Measurements from ENCODE around the gene TBCD.

Gene TBCD

DNA sequence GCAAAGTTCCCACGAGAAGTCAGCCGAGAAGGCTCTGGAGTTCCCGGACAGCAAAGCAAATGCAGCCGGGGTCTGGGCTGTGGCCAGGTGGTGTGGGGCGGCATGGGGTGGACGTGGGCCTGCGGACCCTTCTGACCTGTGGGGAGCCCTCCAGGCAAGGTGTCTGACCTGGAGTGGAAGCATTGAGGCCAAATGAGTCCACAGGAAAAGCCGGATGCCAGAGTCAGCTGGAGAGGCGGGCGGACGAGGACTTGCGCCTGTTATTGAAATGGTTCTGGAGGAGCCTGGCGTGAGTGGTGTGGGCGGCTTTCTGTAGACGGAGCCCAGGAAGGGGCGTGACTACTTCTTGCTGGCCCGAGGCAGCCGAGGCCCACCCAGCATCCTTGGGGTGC is 138.5 kb downstream of the TBCD start:
- Histone ChIP-seq H2AK5ac (ENCODE audit: low read depth, low read length) (no peak overlapping the region), H2BK12ac (ENCODE audit: low read length) (no peak overlapping the region), H3K27ac (replicated peaks; ENCODE audit: low read length) (no peak overlapping the region), H3K27me3 (ENCODE audit: control insufficient read depth in 3 of 3, insufficient read depth in 3 of 3, low read depth in 1 of 3, low read length in 3 of 3) (no peaks in the 10 kb centered on the region), H3K9me3 (replicated peaks in 1 of 2; ENCODE audit: control insufficient read depth in 2 of 2, insufficient read depth in 1 of 2, low read depth in 1 of 2, low read length in 2 of 2) (peaks cover 0 to 2% of the 10 kb centered on the region in 2 donors), H2BK15ac (ENCODE audit: low read length) (no peak overlapping the region), H3K4me2 (ENCODE audit: insufficient read depth, low read length, poor library complexity, severe bottlenecking) (no peak overlapping the region), H3K79me1 (ENCODE audit: low read depth, low read length) (peaks cover 8% of the 10 kb centered on the region), H3K23ac (ENCODE audit: low read depth, low read length, poor library complexity) (no peak overlapping the region), H4K8ac (ENCODE audit: low read depth, low read length) (no peak overlapping the region), H4K91ac (ENCODE audit: low read depth, low read length, poor library complexity) (no peak overlapping the region), H3K4ac (ENCODE audit: low read length) (no peak overlapping the region), H3K36me3 (replicated peaks in 1 of 2; ENCODE audit: control insufficient read depth in 2 of 2, insufficient read depth in 2 of 2, low read length in 2 of 2) (peaks cover 15 to 68% of the 10 kb centered on the region in 2 donors), H2BK5ac (ENCODE audit: low read length) (no peak overlapping the region), H2BK120ac (ENCODE audit: low read depth, low read length) (no peak overlapping the region), H3K9ac (ENCODE audit: low read depth, low read length, poor library complexity) (no peak overlapping the region), H2AFZ (ENCODE audit: low read length) (no peak overlapping the region), H3K18ac (ENCODE audit: low read length) (no peak overlapping the region), H3K4me1 (ENCODE audit: control insufficient read depth in 2 of 2, insufficient read depth in 1 of 2, low read depth in 1 of 2, low read length in 2 of 2) (peaks cover 5 to 8% of the 10 kb centered on the region in 2 donors), H3K14ac (ENCODE audit: low read length) (no peak overlapping the region), H3K4me3 (ENCODE audit: low read length in 2 of 2) (no peak overlapping the region)
- WGBS, 2 donors (ENCODE audit: extremely low coverage in 2 of 2, insufficient read length in 2 of 2, insufficient replicate concordance in 1 of 2) = no CpG with 5 or more reads among the region's 18 CpGs
- DNase-seq (ENCODE audit: low spot score) = no peak

DNA sequence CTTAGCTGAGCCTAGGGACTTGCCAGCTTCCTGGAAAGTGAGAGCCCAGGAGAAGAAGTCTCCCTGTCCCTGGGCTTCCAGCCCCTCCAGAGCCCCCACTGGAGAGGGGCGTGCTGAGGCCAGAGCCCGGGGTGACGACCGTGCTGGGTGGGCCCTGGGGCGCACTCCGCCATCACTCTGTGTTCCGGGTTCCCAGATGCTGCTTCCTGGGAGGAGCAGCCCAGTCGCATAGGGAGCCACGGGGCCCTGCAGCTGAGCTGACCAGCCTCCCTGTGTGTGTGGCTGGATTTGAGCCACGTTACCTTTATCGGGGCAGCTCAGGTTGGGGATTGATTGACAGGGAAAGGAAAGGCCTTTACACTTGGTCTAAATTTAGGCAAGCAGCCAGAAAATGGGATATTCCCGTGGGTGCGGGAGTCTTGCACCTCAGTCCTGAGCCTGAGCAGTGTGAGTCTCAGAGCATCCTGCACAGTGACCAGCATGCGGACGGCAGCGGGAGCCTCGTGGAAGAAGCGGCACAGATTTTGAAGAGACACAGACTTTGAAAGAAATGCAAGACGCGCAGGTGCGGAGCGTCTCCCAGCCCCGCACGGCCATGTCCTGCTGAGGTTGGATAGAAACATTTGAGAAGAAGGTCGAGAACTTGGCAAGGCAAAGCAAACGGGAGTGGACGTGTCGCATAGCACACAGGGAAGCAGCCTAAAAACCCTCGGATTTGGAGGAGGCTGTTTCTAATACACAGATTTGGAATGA is 139.2 kb downstream of the TBCD start:
- H2AFZ ChIP-seq (ENCODE audit: low read length) = no peak overlapping the region
- H3K4me2 ChIP-seq (ENCODE audit: insufficient read depth, low read length, poor library complexity, severe bottlenecking) = no peak overlapping the region
- H3K4me1 ChIP-seq (ENCODE audit: control insufficient read depth in 2 of 2, insufficient read depth in 1 of 2, low read depth in 1 of 2, low read length in 2 of 2) = peaks cover 2 to 3% of the 10 kb centered on the region in 2 donors
- H4K8ac ChIP-seq (ENCODE audit: low read depth, low read length) = peak overlapping the region; percentile 54
- DNase-seq (ENCODE audit: low spot score) = no peak
- no peak overlapping the region for H3K4me3 ChIP-seq (ENCODE audit: low read length in 2 of 2)
- H3K79me1 ChIP-seq (ENCODE audit: low read depth, low read length) = peaks cover 8% of the 10 kb centered on the region
- no peak overlapping the region for H3K23ac ChIP-seq (ENCODE audit: low read depth, low read length, poor library complexity)
- WGBS, 2 donors (ENCODE audit: extremely low coverage in 2 of 2, insufficient read length in 2 of 2, insufficient replicate concordance in 1 of 2) = no CpG with 5 or more reads among the region's 29 CpGs
- H3K27me3 ChIP-seq (ENCODE audit: control insufficient read depth in 3 of 3, insufficient read depth in 3 of 3, low read depth in 1 of 3, low read length in 3 of 3) = no peaks in the 10 kb centered on the region
- H4K91ac ChIP-seq (ENCODE audit: low read depth, low read length, poor library complexity) = no peak overlapping the region
- no peak overlapping the region for H3K18ac ChIP-seq (ENCODE audit: low read length)
- peaks cover 0 to 2% of the 10 kb centered on the region in 2 donors for H3K9me3 ChIP-seq (replicated peaks in 1 of 2; ENCODE audit: control insufficient read depth in 2 of 2, insufficient read depth in 1 of 2, low read depth in 1 of 2, low read length in 2 of 2)
- peaks cover 20 to 76% of the 10 kb centered on the region in 2 donors for H3K36me3 ChIP-seq (replicated peaks in 1 of 2; ENCODE audit: control insufficient read depth in 2 of 2, insufficient read depth in 2 of 2, low read length in 2 of 2)
- no peak overlapping the region for H3K14ac ChIP-seq (ENCODE audit: low read length)
- no peak overlapping the region for H3K9ac ChIP-seq (ENCODE audit: low read depth, low read length, poor library complexity)
- H3K4ac ChIP-seq (ENCODE audit: low read length) = no peak overlapping the region
- no peak overlapping the region for H2AK5ac ChIP-seq (ENCODE audit: low read depth, low read length)
- H2BK15ac ChIP-seq (ENCODE audit: low read length) = no peak overlapping the region
- H2BK5ac ChIP-seq (ENCODE audit: low read length) = no peak overlapping the region
- H3K27ac ChIP-seq (replicated peaks; ENCODE audit: low read length) = no peak overlapping the region
- no peak overlapping the region for H2BK120ac ChIP-seq (ENCODE audit: low read depth, low read length)
- no peak overlapping the region for H2BK12ac ChIP-seq (ENCODE audit: low read length)

DNA sequence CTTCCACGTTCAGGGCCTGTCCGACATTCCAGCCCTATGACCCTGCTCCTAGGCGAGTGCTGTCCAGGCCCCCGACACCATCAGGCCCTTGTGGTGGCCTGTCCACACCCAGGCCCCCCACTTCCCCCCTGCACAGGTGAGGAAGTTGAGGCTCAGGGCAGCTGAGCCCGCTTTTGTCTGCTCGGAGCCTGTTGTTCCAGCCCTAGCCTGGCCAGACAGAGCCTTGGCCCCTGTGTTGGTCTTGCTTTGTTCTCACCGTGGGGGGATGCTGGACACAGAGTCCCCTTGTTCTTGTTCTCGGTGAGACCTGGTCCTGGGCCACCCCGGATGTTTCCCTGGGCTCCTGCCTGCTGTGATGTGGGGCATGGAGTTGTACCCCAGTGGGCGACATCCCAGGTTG is 140.0 kb downstream of the TBCD start:
- Histone ChIP-seq H4K91ac (ENCODE audit: low read depth, low read length, poor library complexity) (no peak overlapping the region), H3K9me3 (replicated peaks in 1 of 2; ENCODE audit: control insufficient read depth in 2 of 2, insufficient read depth in 1 of 2, low read depth in 1 of 2, low read length in 2 of 2) (peaks cover 0 to 2% of the 10 kb centered on the region in 2 donors), H2BK15ac (ENCODE audit: low read length) (no peak overlapping the region), H3K14ac (ENCODE audit: low read length) (no peak overlapping the region), H3K4ac (ENCODE audit: low read length) (no peak overlapping the region), H2BK12ac (ENCODE audit: low read length) (no peak overlapping the region), H3K4me2 (ENCODE audit: insufficient read depth, low read length, poor library complexity, severe bottlenecking) (no peak overlapping the region), H3K23ac (ENCODE audit: low read depth, low read length, poor library complexity) (no peak overlapping the region), H3K36me3 (replicated peaks in 1 of 2; ENCODE audit: control insufficient read depth in 2 of 2, insufficient read depth in 2 of 2, low read length in 2 of 2) (peaks cover 20 to 81% of the 10 kb centered on the region in 2 donors), H3K4me3 (ENCODE audit: low read length in 2 of 2) (no peak overlapping the region), H3K27ac (replicated peaks; ENCODE audit: low read length) (no peak overlapping the region), H2BK5ac (ENCODE audit: low read length) (no peak overlapping the region), H4K8ac (ENCODE audit: low read depth, low read length) (no peak overlapping the region), H2AK5ac (ENCODE audit: low read depth, low read length) (no peak overlapping the region), H3K4me1 (ENCODE audit: control insufficient read depth in 2 of 2, insufficient read depth in 1 of 2, low read depth in 1 of 2, low read length in 2 of 2) (peaks cover 0 to 3% of the 10 kb centered on the region in 2 donors), H2BK120ac (ENCODE audit: low read depth, low read length) (no peak overlapping the region), H3K27me3 (ENCODE audit: control insufficient read depth in 3 of 3, insufficient read depth in 3 of 3, low read depth in 1 of 3, low read length in 3 of 3) (no peaks in the 10 kb centered on the region), H3K79me1 (ENCODE audit: low read depth, low read length) (peaks cover 8% of the 10 kb centered on the region), H3K9ac (ENCODE audit: low read depth, low read length, poor library complexity) (no peak overlapping the region), H3K18ac (ENCODE audit: low read length) (no peak overlapping the region), H2AFZ (ENCODE audit: low read length) (no peak overlapping the region)
- DNase-seq (ENCODE audit: low spot score) = no peak
- no CpG with 5 or more reads among the region's 10 CpGs for WGBS, 2 donors (ENCODE audit: extremely low coverage in 2 of 2, insufficient read length in 2 of 2, insufficient replicate concordance in 1 of 2)

DNA sequence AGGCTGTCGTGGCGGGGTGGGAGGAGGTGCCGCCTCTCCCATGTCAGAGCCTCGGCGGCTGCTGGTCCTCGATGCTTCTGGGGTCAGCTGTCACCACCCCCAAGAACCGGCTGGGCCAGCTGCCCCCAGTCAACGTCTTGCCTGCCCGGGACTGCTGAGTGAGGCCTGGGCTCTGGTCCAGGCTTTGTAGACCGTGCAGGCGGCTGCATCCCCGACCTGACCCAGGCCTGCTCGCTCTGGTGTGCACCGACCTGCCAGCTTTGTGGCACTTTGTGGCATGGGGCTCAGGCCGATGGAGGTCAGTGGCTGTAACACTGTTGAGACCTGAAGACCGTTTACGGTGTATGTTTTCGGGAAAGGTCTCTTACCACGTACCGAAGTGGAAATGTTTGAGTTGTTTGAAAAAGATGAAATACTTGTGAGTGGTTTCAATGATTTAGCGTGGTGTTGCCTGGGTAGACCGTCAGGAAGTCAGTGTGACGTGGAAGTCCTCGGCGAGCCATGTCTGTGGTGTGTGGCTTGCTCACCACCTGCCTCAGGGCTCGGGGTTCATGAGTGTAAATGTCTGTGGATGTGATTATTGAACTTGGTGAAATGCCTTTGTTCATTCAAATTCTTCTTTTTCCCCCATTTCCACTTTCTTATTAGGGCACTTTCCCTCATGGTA is 141.2 kb downstream of the TBCD start:
- Histone ChIP-seq H3K9ac (ENCODE audit: low read depth, low read length, poor library complexity) (no peak overlapping the region), H4K91ac (ENCODE audit: low read depth, low read length, poor library complexity) (no peak overlapping the region), H3K27me3 (ENCODE audit: control insufficient read depth in 3 of 3, insufficient read depth in 3 of 3, low read depth in 1 of 3, low read length in 3 of 3) (no peaks in the 10 kb centered on the region), H3K9me3 (replicated peaks in 1 of 2; ENCODE audit: control insufficient read depth in 2 of 2, insufficient read depth in 1 of 2, low read depth in 1 of 2, low read length in 2 of 2) (no peaks in the 10 kb centered on the region), H4K8ac (ENCODE audit: low read depth, low read length) (no peak overlapping the region), H2AFZ (ENCODE audit: low read length) (no peak overlapping the region), H3K4me1 (ENCODE audit: control insufficient read depth in 2 of 2, insufficient read depth in 1 of 2, low read depth in 1 of 2, low read length in 2 of 2) (peaks cover 0 to 3% of the 10 kb centered on the region in 2 donors), H3K4me3 (ENCODE audit: low read length in 2 of 2) (no peak overlapping the region), H3K14ac (ENCODE audit: low read length) (no peak overlapping the region), H3K18ac (ENCODE audit: low read length) (no peak overlapping the region), H3K27ac (replicated peaks; ENCODE audit: low read length) (no peak overlapping the region), H2BK120ac (ENCODE audit: low read depth, low read length) (no peak overlapping the region), H2BK15ac (ENCODE audit: low read length) (no peak overlapping the region), H3K4me2 (ENCODE audit: insufficient read depth, low read length, poor library complexity, severe bottlenecking) (no peak overlapping the region), H3K4ac (ENCODE audit: low read length) (no peak overlapping the region), H3K79me1 (ENCODE audit: low read depth, low read length) (peaks cover 5% of the 10 kb centered on the region), H3K23ac (ENCODE audit: low read depth, low read length, poor library complexity) (no peak overlapping the region), H3K36me3 (replicated peaks in 1 of 2; ENCODE audit: control insufficient read depth in 2 of 2, insufficient read depth in 2 of 2, low read length in 2 of 2) (peaks cover 20 to 79% of the 10 kb centered on the region in 2 donors), H2AK5ac (ENCODE audit: low read depth, low read length) (no peak overlapping the region), H2BK12ac (ENCODE audit: low read length) (no peak overlapping the region), H2BK5ac (ENCODE audit: low read length) (no peak overlapping the region)
- DNase-seq (ENCODE audit: low spot score) = no peak
- WGBS, 2 donors (ENCODE audit: extremely low coverage in 2 of 2, insufficient read length in 2 of 2, insufficient replicate concordance in 1 of 2) = no CpG with 5 or more reads among the region's 26 CpGs
